ENCODE measurements around the gene LIFR.
"Not testable (repeated sequence)": the region's sequence is repeated elsewhere in the genome, so short reads cannot be mapped to it uniquely, and the experiment has no call there.

LIFR gene

GRCh38 chr5:38527475-38527874 is 29.0 kb downstream of the LIFR start:
- DNase-seq (ENCODE audit: low read depth, low spot score) = no peak
- POLR2A ChIA-PET = no interaction called here
- no peak overlapping the region for H3K4me3 ChIP-seq (ENCODE audit: low read depth, low read length)
- TF ChIP-seq CTCF (IDR thresholded peaks at IDR 0.05; ENCODE audit: insufficient read depth, low read length, missing control alignments) = no peak
- CTCF ChIA-PET = interaction anchor here (2.5 kb wide), 1 partner anchor 12 kb away, joined by 6 read pairs; no protein-coding TSS in a partner anchor

GRCh38 chr5:38524022-38524421 is 32.4 kb downstream of the LIFR start:
- POLR2A ChIA-PET = no interaction called here
- CTCF ChIA-PET = interaction anchor here (3.0 kb wide), 1 partner anchor 12 kb away, joined by 8 read pairs; no protein-coding TSS in a partner anchor
- H3K4me3 ChIP-seq (ENCODE audit: low read depth, low read length) = no peak overlapping the region
- TF ChIP-seq CTCF (IDR thresholded peaks at IDR 0.05; ENCODE audit: insufficient read depth, low read length, missing control alignments) = no peak
- no peak for DNase-seq (ENCODE audit: low read depth, low spot score)

- CTCF ChIA-PET = interaction anchor here (0.6 to 2.2 kb wide), 3 partner anchors 14 to 78 kb away, joined by 3 to 10 read pairs (median 3); no protein-coding TSS in a partner anchor
- no peak for TF ChIP-seq CTCF (IDR thresholded peaks at IDR 0.05; ENCODE audit: insufficient read depth, low read length, missing control alignments)
- no peak overlapping the region for H3K4me3 ChIP-seq (ENCODE audit: low read depth, low read length)
- DNase-seq (ENCODE audit: low read depth, low spot score) = no peak
- POLR2A ChIA-PET = no interaction called here
Measured at GRCh38 chr5:38519476-38519875, 37.0 kb downstream of the LIFR start.

- CTCF ChIA-PET = interaction anchor here (1.0 to 2.2 kb wide), 6 partner anchors 9 to 292 kb away, joined by 3 to 10 read pairs (median 3); no protein-coding TSS in a partner anchor
- no peak for TF ChIP-seq CTCF (IDR thresholded peaks at IDR 0.05; ENCODE audit: insufficient read depth, low read length, missing control alignments)
- POLR2A ChIA-PET = no interaction called here
Measured at GRCh38 chr5:38518341-38518740, 38.1 kb downstream of the LIFR start.

GRCh38 chr5:38516649-38517048 is 39.8 kb downstream of the LIFR start:
- DNase-seq (ENCODE audit: low read depth, low spot score); H3K4me3 ChIP-seq (ENCODE audit: low read depth, low read length); POLR2A ChIA-PET: not testable (repeated sequence)
- CTCF ChIA-PET = interaction anchor here (1.3 to 2.6 kb wide), 3 partner anchors 10 to 74 kb away, joined by 3 to 31 read pairs (median 5); no protein-coding TSS in a partner anchor

More at GRCh38 chr5:38518341-38518740, 38.1 kb downstream of the LIFR start:
- H3K4me3 ChIP-seq (ENCODE audit: low read depth, low read length) = no peak overlapping the region
- DNase-seq (ENCODE audit: low read depth, low spot score) = no peak

- TF ChIP-seq CTCF (IDR thresholded peaks at IDR 0.05; ENCODE audit: insufficient read depth, low read length, missing control alignments) = peak; percentile 57
- POLR2A ChIA-PET = no interaction called here
- no peak overlapping the region for H3K4me3 ChIP-seq (ENCODE audit: low read depth, low read length)
- no peak for DNase-seq (ENCODE audit: low read depth, low spot score)
- CTCF ChIA-PET = interaction anchor here (0.6 to 2.6 kb wide), 9 partner anchors 9 to 295 kb away, joined by 3 to 31 read pairs (median 4); no protein-coding TSS in a partner anchor
Measured at GRCh38 chr5:38515646-38516045, 40.8 kb downstream of the LIFR start.

- no peak overlapping the region for H3K4me3 ChIP-seq (ENCODE audit: low read depth, low read length)
- CTCF ChIA-PET = interaction anchor here (0.9 to 2.6 kb wide), 8 partner anchors 9 to 295 kb away, joined by 3 to 31 read pairs (median 4); no protein-coding TSS in a partner anchor
- no peak for DNase-seq (ENCODE audit: low read depth, low spot score)
- TF ChIP-seq CTCF (IDR thresholded peaks at IDR 0.05; ENCODE audit: insufficient read depth, low read length, missing control alignments) = no peak
- POLR2A ChIA-PET = no interaction called here
Measured at GRCh38 chr5:38515092-38515491, 41.4 kb downstream of the LIFR start.
